Uterus (tissue), 2 donors: ENCODE data around the gene CTCFL.

ENCODE experiments used
- POLR2A ChIP-seq, 2 donors: fragments of 450-650 bp; IDR thresholded peaks; one replicate each; pipeline ENCODE4 v1.6.1; 2016; ENCODE audit warnings: antibody characterized with exemption in 2 of 2, mild to moderate bottlenecking in 1 of 2, moderate library complexity in 1 of 2
- TF ChIP-seq, protein P1 (sequence below), 4 experiments: fragments of 200-600 bp in 2 of 4; fragments of 450-650 bp in 2 of 4; sonication (generic) in 2 of 4; IDR thresholded peaks; one replicate each; pipeline ENCODE4 v1.5.1; 2016 to 2019; ENCODE audit warnings: antibody characterized with exemption in 4 of 4, mild to moderate bottlenecking in 2 of 4, moderate library complexity in 1 of 4

DNA sequence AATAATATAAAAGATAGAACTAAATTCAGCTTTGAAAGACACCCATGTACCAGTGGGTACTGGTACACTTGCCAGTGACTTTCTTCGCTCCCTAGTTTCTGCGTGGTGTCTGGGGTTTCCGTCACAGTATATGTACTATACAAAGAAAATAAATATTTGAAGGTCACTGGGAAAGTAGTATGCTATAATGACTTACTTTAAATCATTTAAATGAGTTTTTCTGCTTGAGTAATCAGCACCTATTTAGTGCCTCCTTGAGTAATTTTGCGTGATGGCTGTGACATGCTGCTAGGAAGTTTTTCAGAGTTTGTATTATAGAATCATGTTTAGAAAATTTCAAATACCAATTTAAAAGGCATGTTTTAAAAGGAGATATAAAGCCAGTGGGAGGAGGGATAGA, 3.2 kb upstream of the CTCFL start:
- TF ChIP-seq, protein P1, sequence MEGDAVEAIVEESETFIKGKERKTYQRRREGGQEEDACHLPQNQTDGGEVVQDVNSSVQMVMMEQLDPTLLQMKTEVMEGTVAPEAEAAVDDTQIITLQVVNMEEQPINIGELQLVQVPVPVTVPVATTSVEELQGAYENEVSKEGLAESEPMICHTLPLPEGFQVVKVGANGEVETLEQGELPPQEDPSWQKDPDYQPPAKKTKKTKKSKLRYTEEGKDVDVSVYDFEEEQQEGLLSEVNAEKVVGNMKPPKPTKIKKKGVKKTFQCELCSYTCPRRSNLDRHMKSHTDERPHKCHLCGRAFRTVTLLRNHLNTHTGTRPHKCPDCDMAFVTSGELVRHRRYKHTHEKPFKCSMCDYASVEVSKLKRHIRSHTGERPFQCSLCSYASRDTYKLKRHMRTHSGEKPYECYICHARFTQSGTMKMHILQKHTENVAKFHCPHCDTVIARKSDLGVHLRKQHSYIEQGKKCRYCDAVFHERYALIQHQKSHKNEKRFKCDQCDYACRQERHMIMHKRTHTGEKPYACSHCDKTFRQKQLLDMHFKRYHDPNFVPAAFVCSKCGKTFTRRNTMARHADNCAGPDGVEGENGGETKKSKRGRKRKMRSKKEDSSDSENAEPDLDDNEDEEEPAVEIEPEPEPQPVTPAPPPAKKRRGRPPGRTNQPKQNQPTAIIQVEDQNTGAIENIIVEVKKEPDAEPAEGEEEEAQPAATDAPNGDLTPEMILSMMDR (IDR thresholded peaks at IDR 0.05) = no peak
- no peak for TF ChIP-seq POLR2A (IDR thresholded peaks at IDR 0.05)
